Activated CD4-positive, alpha-beta T cell treated with anti-CD3 and anti-CD28 coated beads, Interleukin-2, amount 10 ng/mL, durations not matched to agents 24 days and 14 days (primary cell): ENCODE measurements around the gene CEP131. TPM values are rescaled to one million over a fixed set of nuclear protein-coding genes. Genes with fewer than 3 reads are reported as not detected.

Source experiments
- DNase-seq: peaks from one replicate; pipeline ENCODE4 v3.0.0; 2022
- H3K27ac Mint-ChIP-seq: one replicate; pipeline ENCODE4 v1.8.0; 2022; ENCODE audit warnings: mild to moderate bottlenecking, mixed read lengths
- H3K27me3 Mint-ChIP-seq: one replicate; pipeline ENCODE4 v1.8.0; 2022; ENCODE audit warnings: mixed read lengths
- H3K36me3 Mint-ChIP-seq: one replicate; pipeline ENCODE4 v1.8.0; 2022; ENCODE audit warnings: low read depth, mild to moderate bottlenecking, mixed read lengths
- H3K4me1 Mint-ChIP-seq: one replicate; pipeline ENCODE4 v1.8.0; 2021; ENCODE audit warnings: mixed read lengths
- H3K4me3 Mint-ChIP-seq: one replicate; pipeline ENCODE4 v1.8.0; 2022; ENCODE audit warnings: mild to moderate bottlenecking, moderate library complexity, mixed read lengths
- H3K9me3 Mint-ChIP-seq: one replicate; pipeline ENCODE4 v1.8.0; 2021; ENCODE audit warnings: mixed read lengths
- intact Hi-C: fragments of 100-400 bp; cut with micrococcal nuclease; formaldehyde crosslinking; loops from one replicate; pipeline ENCODE4 v1.15.1; 2023
- total RNA-seq: library from RNA; stranded (reverse); gene quantifications from 2 replicates; pipeline ENCODE4 v1.2.3, GENCODE V29; 2022

Gene CEP131
- total RNA-seq, 1 donor from 2014 or later, result 18.0 TPM

DNA sequence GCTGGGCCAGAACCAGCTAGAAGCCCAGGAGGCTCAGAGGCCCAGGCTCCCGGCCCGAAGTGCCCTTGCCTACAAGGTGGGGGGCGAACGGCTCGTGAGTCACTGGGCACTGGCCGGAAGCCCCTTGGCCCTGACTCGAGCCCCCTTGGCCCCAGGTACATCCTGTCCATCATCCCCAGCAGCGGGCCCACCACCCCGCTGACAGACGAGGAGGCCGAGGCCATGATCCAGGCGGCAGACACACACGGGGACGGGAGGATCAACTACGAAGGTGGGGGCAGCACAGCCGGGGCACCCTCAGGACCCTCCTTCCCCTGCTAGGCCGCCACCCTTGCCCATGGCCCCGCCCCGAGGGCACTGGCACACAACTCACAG lies 41.0 kb downstream of the CEP131 start:
- H3K4me1 Mint-ChIP-seq, result no peaks in the 10 kb centered on the region
- no peaks in the 10 kb centered on the region for H3K9me3 Mint-ChIP-seq
- H3K27me3 Mint-ChIP-seq, result no peaks in the 10 kb centered on the region
- DNase-seq, result no peak
- intact Hi-C loops, result no loop called here
- H3K4me3 Mint-ChIP-seq, result no peak overlapping the region
- H3K27ac Mint-ChIP-seq, result no peak overlapping the region
- H3K36me3 Mint-ChIP-seq, result no peaks in the 10 kb centered on the region

DNA sequence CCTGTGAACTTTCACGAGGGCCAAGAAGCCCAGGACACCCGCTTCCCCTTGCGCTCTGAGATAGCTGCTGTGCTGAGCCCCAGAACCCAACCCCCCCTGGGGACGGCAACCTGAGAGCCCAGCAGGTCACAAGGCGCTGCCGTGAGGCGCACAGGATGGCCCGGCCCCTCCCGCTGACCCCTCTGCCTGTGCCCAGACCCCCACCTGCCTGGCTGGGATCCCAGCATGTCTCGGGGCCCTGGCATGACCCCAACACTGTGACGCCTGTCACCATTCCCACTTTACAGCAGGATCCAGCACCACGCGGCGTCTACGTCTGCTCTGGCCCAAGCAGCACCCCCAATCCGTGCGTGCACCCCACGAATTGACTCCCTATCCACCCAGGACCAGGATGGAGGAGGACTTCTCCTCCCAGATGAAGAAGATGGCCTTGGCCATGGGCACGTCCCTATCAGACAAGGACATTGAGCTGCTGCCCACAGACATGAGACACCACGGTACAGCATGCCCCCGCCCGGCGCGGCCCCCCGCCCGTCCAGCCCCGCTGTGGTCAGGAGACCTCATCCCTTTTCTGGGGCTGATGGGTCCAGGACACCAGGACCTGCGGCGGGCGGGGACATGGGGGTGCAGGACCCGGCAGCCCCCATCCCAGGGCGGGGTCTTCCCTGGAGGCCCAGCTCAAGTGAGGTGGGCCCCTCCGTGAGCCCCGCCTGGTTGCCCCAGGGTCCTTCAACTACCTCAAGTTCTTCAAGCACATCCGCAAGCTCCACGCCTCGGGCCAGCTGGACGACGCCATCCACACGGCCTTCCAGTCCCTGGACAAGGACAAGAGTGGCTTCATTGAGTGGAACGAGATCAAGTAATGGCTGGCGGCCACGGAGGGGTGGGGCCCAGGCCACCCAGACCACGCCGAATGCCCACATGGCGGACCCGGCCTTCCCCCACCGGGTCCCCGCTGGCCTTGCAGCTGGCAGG lies 41.6 kb downstream of the CEP131 start:
- Mint-ChIP-seq H3K4me1 (no peaks in the 10 kb centered on the region), H3K27me3 (no peaks in the 10 kb centered on the region), H3K9me3 (no peaks in the 10 kb centered on the region), H3K4me3 (no peak overlapping the region), H3K27ac (no peak overlapping the region), H3K36me3 (no peaks in the 10 kb centered on the region)
- DNase-seq, result no peak
- intact Hi-C loops, result no loop called here

DNA sequence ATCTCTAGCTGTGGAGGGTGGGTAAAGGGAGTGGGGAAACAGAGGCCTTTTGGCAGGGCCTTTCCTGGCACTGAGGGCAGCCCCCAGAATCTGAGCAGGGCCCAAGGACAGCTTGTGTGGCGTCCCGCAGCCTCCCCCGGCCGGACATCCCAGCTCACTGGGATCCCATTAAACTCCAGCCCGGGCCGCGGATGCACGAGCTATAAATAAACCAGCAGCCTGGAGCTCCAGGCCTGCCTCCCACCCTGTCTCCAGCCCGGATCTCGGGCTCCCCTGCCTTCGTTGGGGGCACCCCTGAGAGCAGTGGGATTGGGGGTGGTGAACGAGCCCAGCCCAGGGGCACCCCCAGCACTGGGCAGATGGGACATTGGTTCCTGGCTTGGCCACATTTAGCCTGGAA lies 42.9 kb downstream of the CEP131 start:
- H3K36me3 Mint-ChIP-seq, result no peaks in the 10 kb centered on the region

DNA sequence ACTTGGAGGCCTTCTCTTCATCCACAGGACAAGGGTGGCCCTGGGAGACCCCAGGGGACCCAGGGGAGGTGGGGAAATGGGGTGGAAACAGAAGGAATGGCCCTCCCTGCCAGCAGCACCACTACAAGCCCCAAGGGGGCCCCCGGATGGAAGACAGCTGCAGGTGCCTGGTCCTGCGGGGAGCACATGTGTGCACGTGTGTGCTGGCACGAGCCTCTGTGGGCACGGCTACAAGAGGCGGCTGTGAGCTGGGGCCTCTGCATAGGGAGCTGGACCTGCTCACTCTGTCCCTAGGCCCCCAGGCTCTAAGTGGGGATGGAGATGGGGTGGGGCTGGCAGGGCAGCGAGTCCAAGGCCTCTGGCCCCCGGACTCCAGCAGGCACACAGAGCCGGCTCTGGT lies 43.5 kb downstream of the CEP131 start:
- intact Hi-C loops, result no loop called here
- Mint-ChIP-seq H3K27me3 (peaks cover 2% of the 10 kb centered on the region), H3K4me3 (no peak overlapping the region), H3K36me3 (no peaks in the 10 kb centered on the region), H3K27ac (no peak overlapping the region), H3K4me1 (no peaks in the 10 kb centered on the region), H3K9me3 (no peaks in the 10 kb centered on the region)
- no peak for DNase-seq

More for the DNA sequence above, 42.9 kb downstream of the CEP131 start:
- Mint-ChIP-seq H3K4me1 (no peaks in the 10 kb centered on the region), H3K9me3 (no peaks in the 10 kb centered on the region), H3K27me3 (peaks cover 2% of the 10 kb centered on the region), H3K4me3 (no peak overlapping the region), H3K27ac (no peak overlapping the region)
- intact Hi-C loops, result no loop called here
- DNase-seq, result no peak

DNA sequence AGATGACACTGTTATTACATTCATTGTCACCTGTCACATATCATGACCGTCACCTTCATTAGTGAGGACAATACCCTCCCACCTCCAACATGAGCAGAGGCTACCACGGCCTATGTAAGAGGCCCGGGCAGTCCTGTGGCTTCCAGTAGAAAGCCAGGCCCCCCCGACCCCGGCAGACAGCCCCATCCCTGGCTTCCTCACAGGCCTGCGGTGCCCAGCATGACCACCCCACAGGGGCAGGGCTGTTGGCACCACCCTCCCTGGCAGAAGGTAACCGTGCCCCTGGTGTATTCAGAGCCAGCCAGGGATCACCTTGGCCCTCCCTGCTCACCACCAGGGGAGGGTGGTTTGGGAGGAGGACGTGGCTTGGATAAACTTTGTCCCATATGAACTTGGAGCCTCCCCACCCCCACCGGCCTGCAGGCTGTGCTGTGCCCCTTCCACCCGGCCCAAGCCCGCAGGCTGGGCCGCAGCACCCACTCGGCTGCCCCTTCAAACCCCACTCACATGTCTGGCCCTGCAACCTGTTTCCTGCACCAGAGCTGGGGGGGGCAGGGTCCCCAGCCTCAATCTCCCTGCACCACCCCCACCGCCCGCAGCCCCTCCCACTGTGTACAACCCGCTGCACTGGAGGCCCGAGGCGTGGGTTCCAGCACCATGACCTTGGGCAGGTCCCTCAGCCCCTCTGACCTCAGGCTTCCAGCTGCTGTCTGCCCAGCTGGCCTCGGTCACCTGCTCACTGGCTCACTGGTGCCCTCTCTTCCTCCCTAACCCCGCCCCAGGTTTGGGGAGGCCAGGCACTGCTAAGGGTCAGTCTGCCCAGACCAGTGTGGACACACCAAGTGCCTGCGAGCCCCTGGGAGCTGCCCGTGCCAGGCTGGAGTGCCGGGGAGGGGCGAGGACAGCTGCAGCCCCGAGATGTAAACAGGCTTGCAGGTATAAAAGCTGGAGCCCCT lies 44.4 kb downstream of the CEP131 start:
- H3K4me3 Mint-ChIP-seq, result no peak overlapping the region
- H3K27me3 Mint-ChIP-seq, result peaks cover 4% of the 10 kb centered on the region
- intact Hi-C loops, result no loop called here

DNA sequence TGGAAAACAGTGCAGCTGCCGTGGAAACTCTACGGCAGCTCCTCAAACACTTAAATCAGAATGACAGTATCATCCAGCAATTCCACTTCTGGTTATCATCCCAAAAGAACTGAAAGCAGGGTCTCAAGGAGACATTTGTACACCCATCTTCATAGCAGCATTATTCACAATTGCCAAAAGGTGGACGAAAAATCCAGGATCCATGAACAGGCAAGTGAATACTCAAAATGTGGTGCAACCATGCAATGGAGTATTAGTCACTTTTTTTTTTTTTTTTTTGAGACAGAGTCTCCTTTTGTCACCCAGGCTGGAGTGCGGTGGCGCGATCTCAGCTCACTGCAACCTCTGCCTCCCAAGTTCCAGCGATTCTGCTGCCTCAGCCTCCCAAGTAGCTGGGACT lies 46.1 kb downstream of the CEP131 start:
- H3K27me3 Mint-ChIP-seq, result peaks cover 4% of the 10 kb centered on the region
- H3K4me3 Mint-ChIP-seq, result no peak overlapping the region
- H3K9me3 Mint-ChIP-seq, result no peaks in the 10 kb centered on the region
- H3K27ac Mint-ChIP-seq, result no peak overlapping the region
- H3K4me1 Mint-ChIP-seq, result no peaks in the 10 kb centered on the region
- intact Hi-C loops, result no loop called here
- no peaks in the 10 kb centered on the region for H3K36me3 Mint-ChIP-seq
- DNase-seq, result no peak

More for the DNA sequence above, 44.4 kb downstream of the CEP131 start:
- no peaks in the 10 kb centered on the region for H3K4me1 Mint-ChIP-seq
- H3K9me3 Mint-ChIP-seq, result no peaks in the 10 kb centered on the region
- no peak for DNase-seq
- H3K36me3 Mint-ChIP-seq, result no peaks in the 10 kb centered on the region
- no peak overlapping the region for H3K27ac Mint-ChIP-seq

DNA sequence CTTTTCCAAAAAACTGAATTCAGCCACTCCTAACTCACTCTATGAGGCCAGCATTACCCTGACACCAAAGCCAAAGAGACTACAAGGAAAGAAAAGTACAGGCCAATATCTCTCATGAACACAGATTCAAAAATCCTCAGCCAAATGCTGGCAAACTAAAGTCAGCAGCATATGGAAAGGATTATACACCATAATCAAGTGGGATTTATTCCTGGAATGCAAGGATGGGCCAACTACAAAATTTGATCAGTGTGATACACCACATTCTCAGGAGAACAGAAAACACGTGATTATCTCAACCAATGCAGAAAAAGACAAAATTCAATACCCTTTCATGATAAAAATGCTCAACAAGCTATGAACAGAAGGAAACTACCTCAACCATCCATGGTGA lies 49.0 kb downstream of the CEP131 start:
- no peak for DNase-seq
- Mint-ChIP-seq H3K9me3 (no peaks in the 10 kb centered on the region), H3K4me1 (no peaks in the 10 kb centered on the region), H3K36me3 (no peaks in the 10 kb centered on the region), H3K27ac (no peak overlapping the region), H3K27me3 (peaks cover 4% of the 10 kb centered on the region), H3K4me3 (no peak overlapping the region)
- intact Hi-C loops, result no loop called here

DNA sequence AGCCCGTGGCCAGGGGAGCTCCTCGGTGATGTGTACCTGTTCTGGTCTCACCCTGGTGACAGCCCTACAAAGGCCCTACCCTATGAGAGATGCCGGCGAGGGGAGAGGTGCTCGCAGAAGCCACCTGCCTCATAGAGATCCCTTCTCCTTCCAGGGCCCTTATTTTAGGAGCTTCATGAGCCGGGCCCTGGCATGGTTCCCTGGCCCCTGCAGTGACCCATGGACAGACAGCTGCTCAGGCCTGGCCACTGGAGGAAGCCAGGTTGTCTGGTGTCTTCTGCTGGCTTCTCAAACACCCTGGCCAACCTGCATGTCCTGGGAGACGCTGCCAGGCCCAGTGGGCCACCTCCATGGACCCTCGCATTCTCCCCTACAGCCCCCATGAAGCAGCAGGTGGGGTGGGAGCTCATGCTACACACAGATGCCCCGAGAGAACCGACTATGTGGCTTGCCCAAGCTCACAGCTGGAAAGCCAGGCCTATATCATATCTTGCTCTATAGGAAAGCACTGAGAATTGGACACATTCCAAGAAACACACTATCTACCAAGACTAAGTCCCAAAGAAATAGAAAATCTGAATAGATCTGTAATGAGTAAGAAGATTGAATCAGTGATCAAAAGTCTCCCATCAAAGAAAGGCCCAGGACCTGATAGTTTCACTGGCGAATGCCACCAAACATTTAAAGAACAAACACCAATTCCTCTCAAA lies 49.6 kb downstream of the CEP131 start:
- DNase-seq, result no peak
- Mint-ChIP-seq H3K27me3 (peaks cover 4% of the 10 kb centered on the region), H3K27ac (no peak overlapping the region), H3K4me1 (no peaks in the 10 kb centered on the region), H3K9me3 (no peaks in the 10 kb centered on the region), H3K36me3 (no peaks in the 10 kb centered on the region), H3K4me3 (no peak overlapping the region)
- intact Hi-C loops, result no loop called here

DNA sequence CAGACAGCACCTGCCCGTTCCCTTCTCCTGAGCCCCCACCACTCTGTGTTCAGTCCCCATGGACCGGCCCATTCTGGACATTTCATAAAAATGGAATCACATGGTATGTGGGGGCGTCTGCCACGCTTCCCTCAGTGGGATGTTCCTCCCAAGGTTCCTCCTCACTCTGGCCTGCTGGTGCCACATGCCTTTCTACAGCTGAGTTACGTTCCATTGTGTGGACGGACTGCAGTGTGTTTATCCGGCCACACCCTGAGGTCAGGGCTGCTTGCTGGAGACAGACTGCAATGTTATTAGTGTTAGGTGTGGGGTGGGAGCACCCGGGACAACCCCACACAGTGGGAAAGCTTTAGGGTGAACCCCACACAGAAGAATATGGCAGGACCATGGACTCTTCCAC lies 50.8 kb downstream of the CEP131 start:
- H3K4me3 Mint-ChIP-seq, result no peak overlapping the region
- peaks cover 9% of the 10 kb centered on the region for H3K27me3 Mint-ChIP-seq
- H3K27ac Mint-ChIP-seq, result no peak overlapping the region
- H3K36me3 Mint-ChIP-seq, result no peaks in the 10 kb centered on the region
- H3K4me1 Mint-ChIP-seq, result no peaks in the 10 kb centered on the region
- H3K9me3 Mint-ChIP-seq, result no peaks in the 10 kb centered on the region
- no peak for DNase-seq
- intact Hi-C loops, result no loop called here

DNA sequence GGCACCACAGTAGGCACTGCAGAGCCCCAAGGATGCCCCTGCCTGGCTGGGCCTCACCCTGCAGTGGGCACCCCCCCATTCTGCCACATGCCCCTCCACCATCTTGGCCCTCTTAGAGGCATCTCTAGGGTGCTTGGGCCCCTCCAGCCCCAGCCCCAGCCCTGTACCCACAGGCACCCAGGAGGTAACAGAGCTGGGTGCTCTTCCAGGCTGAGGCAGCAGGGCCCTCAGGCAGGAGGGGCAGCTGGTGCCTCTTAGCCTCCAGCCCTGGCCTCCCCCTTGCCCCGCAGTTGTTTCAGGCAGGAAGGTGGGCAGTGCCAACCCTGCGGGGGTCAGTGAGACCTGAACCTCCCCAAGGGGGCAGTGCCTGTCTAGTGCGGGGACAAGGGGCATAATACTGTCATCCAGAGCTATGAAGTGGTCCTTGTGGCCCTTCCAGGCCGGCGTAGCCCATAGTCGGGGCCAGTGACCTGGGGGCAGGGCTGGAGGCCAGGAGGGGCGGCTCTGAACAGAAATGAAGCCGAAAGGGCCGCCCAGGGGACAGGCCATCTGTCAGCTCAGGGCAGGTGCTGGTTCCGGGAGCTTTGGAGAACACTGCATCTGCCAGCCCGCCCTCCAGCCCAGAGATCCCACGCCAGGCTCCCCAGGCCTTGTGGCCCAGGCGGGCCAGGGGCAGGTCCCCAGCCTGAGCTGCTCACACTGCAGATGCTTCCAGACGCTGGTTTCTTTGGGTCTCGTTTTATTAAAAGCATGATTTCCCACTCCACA lies 51.9 kb downstream of the CEP131 start:
- Mint-ChIP-seq H3K9me3 (no peaks in the 10 kb centered on the region), H3K27me3 (peaks cover 10% of the 10 kb centered on the region), H3K27ac (no peak overlapping the region), H3K4me3 (no peak overlapping the region), H3K4me1 (no peaks in the 10 kb centered on the region), H3K36me3 (no peaks in the 10 kb centered on the region)
- DNase-seq, result no peak
- intact Hi-C loops, result no loop called here

DNA sequence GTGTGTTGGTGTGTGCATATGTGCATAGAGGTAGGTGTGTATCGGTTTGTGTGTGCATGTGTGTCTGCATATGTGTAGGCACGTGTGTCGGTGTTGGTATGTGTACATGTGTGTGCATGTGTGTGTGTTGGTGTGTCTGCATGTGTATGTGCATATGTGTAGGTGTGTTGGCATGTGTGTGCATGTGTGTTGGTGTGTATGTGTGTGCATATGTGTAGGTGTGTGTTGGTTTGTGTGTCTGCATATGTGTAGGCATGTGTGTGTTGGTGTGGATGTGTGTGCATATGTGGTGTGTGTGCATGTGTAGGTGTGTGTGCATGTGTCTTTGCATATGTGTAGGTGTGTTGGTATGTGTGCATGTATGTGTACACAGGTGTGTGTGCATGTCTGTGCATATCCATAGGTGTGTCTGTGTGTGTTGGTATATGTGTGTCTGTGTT lies 52.9 kb downstream of the CEP131 start:
- H3K4me3 Mint-ChIP-seq, result no peak overlapping the region
- no peak overlapping the region for H3K27ac Mint-ChIP-seq
- intact Hi-C loops, result no loop called here
- no peaks in the 10 kb centered on the region for H3K4me1 Mint-ChIP-seq
- peaks cover 8% of the 10 kb centered on the region for H3K27me3 Mint-ChIP-seq
- no peaks in the 10 kb centered on the region for H3K9me3 Mint-ChIP-seq
- no peaks in the 10 kb centered on the region for H3K36me3 Mint-ChIP-seq
- DNase-seq, result no peak

DNA sequence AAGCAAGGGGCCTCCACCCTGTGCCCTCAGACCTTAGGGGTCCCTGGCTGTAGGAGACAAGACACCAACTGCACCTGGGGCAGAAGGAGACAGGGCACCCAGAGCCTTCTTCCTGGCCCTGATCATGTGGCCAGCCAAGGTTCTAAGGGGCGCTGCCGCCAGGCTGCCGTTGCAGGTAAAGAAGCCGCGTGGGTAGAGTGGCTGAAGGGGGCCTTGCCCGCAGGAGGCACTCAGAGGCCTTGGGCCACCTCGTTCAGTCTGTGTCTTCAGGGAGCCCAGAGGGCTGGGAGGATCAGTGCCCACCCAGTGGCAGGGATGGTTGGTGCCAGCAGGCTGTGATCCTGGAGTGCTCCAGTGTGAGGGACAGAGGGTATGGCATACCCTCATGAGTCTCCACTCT lies 55.1 kb downstream of the CEP131 start:
- Mint-ChIP-seq H3K27ac (no peak overlapping the region), H3K4me3 (no peak overlapping the region), H3K36me3 (no peaks in the 10 kb centered on the region), H3K4me1 (no peaks in the 10 kb centered on the region), H3K9me3 (no peaks in the 10 kb centered on the region), H3K27me3 (peaks cover 9% of the 10 kb centered on the region)
- DNase-seq, result no peak
- intact Hi-C loops, result no loop called here

DNA sequence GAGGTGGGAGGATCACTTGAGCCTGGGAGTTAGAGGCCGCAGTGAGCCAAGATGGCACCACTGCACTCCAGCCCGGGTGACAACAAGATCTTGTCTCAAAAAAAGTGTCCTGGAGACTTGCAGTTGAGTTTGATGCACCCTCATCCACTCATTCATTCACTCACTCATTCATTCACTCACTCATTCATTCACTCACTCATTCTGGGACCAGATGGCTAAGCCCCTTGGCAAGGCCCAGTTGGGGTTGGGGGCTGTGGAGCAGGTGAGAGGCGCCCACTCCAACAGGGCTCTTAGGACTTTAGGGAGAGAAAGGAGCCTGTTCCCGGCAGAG lies 55.6 kb downstream of the CEP131 start:
- no peak for DNase-seq
- Mint-ChIP-seq H3K4me3 (no peak overlapping the region), H3K27me3 (peaks cover 9% of the 10 kb centered on the region), H3K36me3 (no peaks in the 10 kb centered on the region), H3K4me1 (no peaks in the 10 kb centered on the region), H3K27ac (no peak overlapping the region), H3K9me3 (no peaks in the 10 kb centered on the region)
- intact Hi-C loops, result no loop called here
